ENCODE measurements around the gene TSPAN14. TPM values are rescaled to one million over a fixed set of nuclear protein-coding genes. Genes with fewer than 3 reads are reported as not detected.
A peak's percentile ranks its signal among the peaks of the same experiment; 100 is the strongest.

The TSPAN14 gene
- total and polyA plus RNA-seq, 2 of the 8 experiments (the other 6 are each of a cell fraction or from before 2014, with no cell fraction given): 47.4 to 57.8 TPM

DNA sequence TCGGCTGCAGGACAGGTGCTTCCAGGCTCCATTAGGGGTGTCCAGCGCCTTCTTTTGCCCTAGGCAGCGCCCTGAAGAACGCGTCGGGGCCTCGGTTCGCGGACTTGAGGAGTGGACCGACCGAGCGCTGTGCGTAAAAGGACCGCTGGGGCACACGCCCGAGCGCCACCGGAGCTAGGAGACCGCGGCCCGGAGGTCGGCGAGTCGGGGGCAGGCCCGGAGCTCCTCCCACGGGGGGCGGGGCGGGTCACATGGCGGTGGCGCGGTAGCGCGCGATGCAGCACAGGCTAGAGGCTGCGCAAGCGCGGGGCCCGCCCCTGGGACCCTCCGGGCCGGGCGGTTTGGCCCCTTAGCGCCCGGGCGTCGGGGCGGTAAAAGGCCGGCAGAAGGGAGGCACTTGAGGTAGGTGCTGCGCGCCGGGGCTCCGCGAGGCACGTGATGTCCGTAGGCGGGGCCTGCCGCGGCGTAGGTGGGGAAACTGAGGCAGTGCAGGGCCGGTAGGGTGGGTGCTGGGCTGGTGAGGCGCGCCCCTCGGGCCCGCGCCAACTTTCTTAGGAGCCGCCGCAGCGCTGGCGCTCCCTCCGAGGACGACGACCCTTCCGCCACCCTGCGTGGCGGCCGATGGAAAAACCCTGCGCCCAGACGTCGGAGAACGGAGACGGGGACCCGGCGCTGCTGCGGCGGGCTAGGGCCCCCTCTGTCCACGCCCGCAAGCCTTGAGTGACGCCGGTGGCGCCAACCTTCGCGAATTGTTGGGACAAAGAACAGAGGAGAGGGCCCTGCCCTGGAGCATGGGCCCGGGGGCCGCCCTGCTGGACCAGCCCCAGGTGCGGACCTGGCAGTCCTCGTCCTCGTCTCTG lies 45.6 kb upstream of the TSPAN14 start, which contains the start of gene PRXL2A:
PRXL2A (plus strand) TSS at position 310 of the 860 bp plus-strand sequence. CDS start 11,917 bp downstream, outside the sequence.
- WGBS, 2 experiments (ENCODE audit: extremely low coverage in 1 of 2, insufficient coverage in 1 of 2, insufficient read length in 1 of 2, insufficient replicate concordance in 2 of 2, low coverage in 1 of 2, low lambda C conversion rate in 2 of 2, missing lambda C conversion rate in 1 of 2): 0% methylated on average over 63 of the region's 96 CpGs; no CpG with 5 or more reads in 1 of the 2 experiments
- POLR2A ChIA-PET (ENCODE audit: partially characterized antibody): interaction anchor here (0.6 to 1.6 kb wide), 7 partner anchors 11 to 191 kb away, joined by 3 to 5 read pairs (median 3); partner anchors contain the start of gene TSPAN14
- no peak within 1 kb of the TSS for H3K27ac ChIP-seq (ENCODE audit: low read depth, low read length)
- H3K56ac ChIP-seq (replicated peaks; ENCODE audit: insufficient read length, low read depth, low read length): no peak within 1 kb of the TSS
- peak within 1 kb of the TSS; percentile 91 for H3K18ac ChIP-seq (ENCODE audit: extremely low read depth, low read length)
- H2AFZ ChIP-seq (ENCODE audit: low read length): peak within 1 kb of the TSS; percentile 31
- peak within 1 kb of the TSS; percentile 76 to 85 for H3K4me2 ChIP-seq (ENCODE audit: insufficient read depth in 1 of 2, low read depth in 2 of 2, low read length in 2 of 2)
- H2AK5ac ChIP-seq (ENCODE audit: low read depth, low read length): no peak within 1 kb of the TSS
- no peaks in the 10 kb centered on the region; the same call in 1 of the 2 replicates for H3K79me1 ChIP-seq (ENCODE audit: low read depth, low read length)
- H4K5ac ChIP-seq (ENCODE audit: insufficient read length, low read depth, low read length): peak within 1 kb of the TSS; percentile 39
- peaks cover 0 to 11% of the 10 kb centered on the region in 2 experiments; a peak in 1 of 4 replicates for H3K79me2 ChIP-seq (ENCODE audit: control insufficient read depth in 1 of 2, insufficient read depth in 2 of 2, low read length in 2 of 2)
- H3K23me2 ChIP-seq (ENCODE audit: low read depth, low read length): peaks cover 9% of the 10 kb centered on the region; the same call in 1 of the 2 replicates
- H3K4ac ChIP-seq (replicated peaks; ENCODE audit: insufficient read length, low read depth, low read length): peak within 1 kb of the TSS; percentile 6
- no peak within 1 kb of the TSS for H3K14ac ChIP-seq (ENCODE audit: insufficient read length)
- H2BK15ac ChIP-seq (ENCODE audit: low read length): no peak within 1 kb of the TSS; the same call in 1 of the 2 replicates
- H3K27me3 ChIP-seq (replicated peaks in 1 of 4; ENCODE audit: control insufficient read depth in 3 of 4, extremely low read depth in 1 of 4, insufficient read depth in 3 of 4, low read length in 3 of 4): peaks cover 0 to 10% (median 6%) of the 10 kb centered on the region in 4 experiments; a peak in 3 of 7 replicates
- H3K23ac ChIP-seq (ENCODE audit: insufficient read length): no peak within 1 kb of the TSS
- H3K9me3 ChIP-seq (ENCODE audit: insufficient read depth in 2 of 2, low read depth in 1 of 2, low read length in 1 of 2): no peaks in the 10 kb centered on the region
- peaks cover 0 to 5% (median 2%) of the 10 kb centered on the region in 4 experiments; a peak in 5 of 7 replicates for H3K4me1 ChIP-seq (replicated peaks in 1 of 4; ENCODE audit: control insufficient read depth in 3 of 4, insufficient read depth in 4 of 4, low read length in 3 of 4)
- peak; percentile 50 to 97 for DNase-seq (ENCODE audit: low read depth in 1 of 2, low spot score in 2 of 2)
- H2BK20ac ChIP-seq (ENCODE audit: low read length): 0 out of 2 replicates have a peak within 1 kb of the TSS, but pooled peaks have one; percentile 34
- no peaks in the 10 kb centered on the region; a peak in 2 of 8 replicates for H3K36me3 ChIP-seq (ENCODE audit: control insufficient read depth in 2 of 4, insufficient read depth in 4 of 4, low read length in 3 of 4)
- peak within 1 kb of the TSS; percentile 81; the same call in 1 of the 2 replicates for H4K8ac ChIP-seq (ENCODE audit: extremely low read depth, insufficient read depth, low read length)
- CTCF ChIA-PET (ENCODE audit: partially characterized antibody): interaction anchor here (0.8 to 3.8 kb wide), 11 partner anchors 11 to 97 kb away, joined by 3 to 21 read pairs (median 4); no protein-coding TSS in a partner anchor
- peak within 1 kb of the TSS; percentile 25 for H4K91ac ChIP-seq (replicated peaks; ENCODE audit: insufficient read length, low read length)
- H3K4me3 ChIP-seq (ENCODE audit: extremely low read depth in 1 of 4, insufficient read depth in 2 of 4, low read depth in 3 of 4, low read length in 4 of 4): peak within 1 kb of the TSS; percentile 50 to 65 (median 60)
- H3K9ac ChIP-seq (replicated peaks in 1 of 4; ENCODE audit: extremely low read depth in 1 of 4, low read depth in 3 of 4, low read length in 3 of 4): peak within 1 kb of the TSS; percentile 55 to 67 (median 60)
- H2BK120ac ChIP-seq (replicated peaks; ENCODE audit: low read depth, low read length): no peak within 1 kb of the TSS
- H2BK12ac ChIP-seq (ENCODE audit: low read depth, low read length): 0 out of 2 replicates have a peak within 1 kb of the TSS, but pooled peaks have one; percentile 23
- H2BK5ac ChIP-seq (ENCODE audit: low read depth, low read length): no peak within 1 kb of the TSS
- peaks cover 11 to 14% of the 10 kb centered on the region in 2 experiments for H4K20me1 ChIP-seq (replicated peaks in 1 of 2; ENCODE audit: control insufficient read depth in 1 of 2, insufficient read depth in 2 of 2, low read length in 2 of 2)
- FAIRE-seq: no peak
- TF ChIP-seq, protein P1, sequence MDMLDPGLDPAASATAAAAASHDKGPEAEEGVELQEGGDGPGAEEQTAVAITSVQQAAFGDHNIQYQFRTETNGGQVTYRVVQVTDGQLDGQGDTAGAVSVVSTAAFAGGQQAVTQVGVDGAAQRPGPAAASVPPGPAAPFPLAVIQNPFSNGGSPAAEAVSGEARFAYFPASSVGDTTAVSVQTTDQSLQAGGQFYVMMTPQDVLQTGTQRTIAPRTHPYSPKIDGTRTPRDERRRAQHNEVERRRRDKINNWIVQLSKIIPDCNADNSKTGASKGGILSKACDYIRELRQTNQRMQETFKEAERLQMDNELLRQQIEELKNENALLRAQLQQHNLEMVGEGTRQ (IDR thresholded peaks at IDR 0.05; ENCODE audit: low read length): peak; percentile 81
- TF ChIP-seq KDM5A (IDR thresholded peaks at IDR 0.05; ENCODE audit: low read length) (no peak), FOSL1 (IDR thresholded peaks at IDR 0.05; ENCODE audit: insufficient read depth, low read depth, low read length) (no peak), RBBP5 (IDR thresholded peaks at IDR 0.05; ENCODE audit: borderline replicate concordance, low read depth, low read length) (peak; percentile 89), PHF8 (conservative IDR thresholded peaks at IDR 0.05; ENCODE audit: low read depth, low read length) (peak; percentile 73), TAF1 (IDR thresholded peaks at IDR 0.05; ENCODE audit: low read depth, low read length) (peak; percentile 59), RAD21 (IDR thresholded peaks at IDR 0.05 in 1 of 2, conservative IDR thresholded peaks at IDR 0.05 in 1 of 2; ENCODE audit: low read depth in 2 of 2, low read length in 2 of 2) (no peak)
- TF ChIP-seq, protein P2, sequence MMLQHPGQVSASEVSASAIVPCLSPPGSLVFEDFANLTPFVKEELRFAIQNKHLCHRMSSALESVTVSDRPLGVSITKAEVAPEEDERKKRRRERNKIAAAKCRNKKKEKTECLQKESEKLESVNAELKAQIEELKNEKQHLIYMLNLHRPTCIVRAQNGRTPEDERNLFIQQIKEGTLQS (IDR thresholded peaks at IDR 0.05; ENCODE audit: insufficient read depth, low read depth, low read length): peak; percentile 61
